ENCODE results near the gene ATP9A.
"Not testable (repeated sequence)": the region's sequence is repeated elsewhere in the genome, so short reads cannot be mapped to it uniquely, and the experiment has no call there.

Gene ATP9A

DNA sequence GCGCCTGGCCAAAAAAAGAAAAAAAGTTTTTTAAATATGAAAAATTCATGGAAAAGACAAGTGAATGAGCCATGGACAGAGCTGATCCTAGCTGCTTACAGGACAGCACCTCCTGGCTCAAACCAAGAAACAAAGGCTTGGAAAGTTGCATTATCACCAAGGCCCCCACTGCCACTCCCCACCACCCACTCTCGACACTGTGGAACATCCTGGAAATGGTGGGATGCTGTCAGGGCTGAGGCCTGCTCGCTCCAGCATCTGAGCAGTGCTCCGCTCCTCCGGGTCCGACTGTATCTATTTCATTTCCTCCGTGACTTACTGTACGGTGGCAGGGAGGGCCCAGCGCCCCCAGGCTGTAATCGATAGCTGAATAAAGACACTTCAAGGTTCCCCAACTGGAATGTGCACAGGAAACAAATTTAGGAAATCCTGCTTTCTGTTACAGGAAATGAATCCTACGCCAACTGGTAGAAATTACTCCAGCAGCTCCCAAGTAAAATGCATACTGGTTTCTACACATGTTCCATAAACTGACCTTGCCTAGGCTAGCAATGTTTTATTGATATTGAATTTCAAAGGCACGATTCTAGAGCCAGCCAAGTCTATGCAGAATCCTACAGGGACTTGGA is 116.2 kb downstream of the ATP9A start:
- H3K4me3 ChIP-seq (replicated peaks; ENCODE audit: insufficient read depth, low read length), result no peak overlapping the region
- DNase-seq (ENCODE audit: low read depth in 1 of 2, low spot score in 1 of 2), result no peak
- H3K27ac ChIP-seq (replicated peaks), result no peak overlapping the region
- no peaks in the 10 kb centered on the region for H3K27me3 ChIP-seq (ENCODE audit: insufficient read depth, poor library complexity, severe bottlenecking)
- no peak for TF ChIP-seq GABPA (IDR thresholded peaks at IDR 0.05; ENCODE audit: low read depth)

DNA sequence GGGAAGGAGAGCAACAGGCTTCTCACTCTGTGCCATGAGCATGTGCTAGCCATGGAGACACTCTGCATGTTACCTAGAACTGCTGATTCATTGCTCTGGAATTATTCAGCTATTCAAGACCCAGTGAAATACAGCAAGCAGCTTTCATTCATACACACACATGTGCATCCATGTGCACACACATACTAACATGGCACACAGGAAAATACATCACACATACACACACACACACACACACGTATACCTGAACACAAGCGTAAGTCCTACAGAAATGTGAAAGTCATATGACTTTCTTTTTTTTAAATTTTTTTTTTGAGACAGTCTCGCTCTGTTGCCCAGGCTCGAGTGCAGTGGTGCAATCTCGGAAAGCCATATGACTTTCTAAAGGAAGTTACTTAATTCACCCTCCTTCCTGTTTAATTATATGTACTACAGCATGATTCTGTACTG is 117.5 kb downstream of the ATP9A start:
- peak overlapping the region; percentile 74 for H3K27ac ChIP-seq (replicated peaks)
- H3K4me3 ChIP-seq (replicated peaks; ENCODE audit: insufficient read depth, low read length), result no peak overlapping the region
- H3K27me3 ChIP-seq (ENCODE audit: insufficient read depth, poor library complexity, severe bottlenecking), result no peaks in the 10 kb centered on the region
- TF ChIP-seq REST (IDR thresholded peaks at IDR 0.05; ENCODE audit: insufficient replicate concordance, low read depth) (no peak), GABPA (IDR thresholded peaks at IDR 0.05; ENCODE audit: low read depth) (peak; percentile 48; the same call in 1 of the 2 replicates), SPI1 (IDR thresholded peaks at IDR 0.05; ENCODE audit: borderline replicate concordance, low read depth) (no peak), POLR2AphosphoS5 (IDR thresholded peaks at IDR 0.05; ENCODE audit: low read depth) (no peak), CTCF (IDR thresholded peaks at IDR 0.05; ENCODE audit: insufficient read depth, low read length) (no peak)
- DNase-seq (ENCODE audit: low read depth in 1 of 2, low spot score in 1 of 2), result peak; percentile 58 to 80

- Histone ChIP-seq H3K27me3 (ENCODE audit: insufficient read depth, poor library complexity, severe bottlenecking) (no peaks in the 10 kb centered on the region), H3K27ac (replicated peaks) (no peak overlapping the region), H3K4me3 (replicated peaks; ENCODE audit: insufficient read depth, low read length) (no peak overlapping the region)
- TF ChIP-seq GABPA (IDR thresholded peaks at IDR 0.05; ENCODE audit: low read depth), result no peak
- TF ChIP-seq REST (IDR thresholded peaks at IDR 0.05; ENCODE audit: insufficient replicate concordance, low read depth), result no peak
- TF ChIP-seq POLR2AphosphoS5 (IDR thresholded peaks at IDR 0.05; ENCODE audit: low read depth), result no peak
- no peak for TF ChIP-seq CTCF (IDR thresholded peaks at IDR 0.05; ENCODE audit: insufficient read depth, low read length)
- TF ChIP-seq SPI1 (IDR thresholded peaks at IDR 0.05; ENCODE audit: borderline replicate concordance, low read depth), result no peak
- DNase-seq (ENCODE audit: low read depth in 1 of 2, low spot score in 1 of 2), result no peak
These were observed 119.6 kb downstream of the ATP9A start for GRCh38 chr20:51648571-51648947.

GRCh38 chr20:51647674-51648570 is 120.3 kb downstream of the ATP9A start:
- Histone ChIP-seq H3K27ac (replicated peaks) (no peak overlapping the region), H3K27me3 (ENCODE audit: insufficient read depth, poor library complexity, severe bottlenecking) (no peaks in the 10 kb centered on the region), H3K4me3 (replicated peaks; ENCODE audit: insufficient read depth, low read length) (no peak overlapping the region)
- no peak for DNase-seq (ENCODE audit: low read depth in 1 of 2, low spot score in 1 of 2)
- TF ChIP-seq GABPA (IDR thresholded peaks at IDR 0.05; ENCODE audit: low read depth), result no peak
- no peak for TF ChIP-seq REST (IDR thresholded peaks at IDR 0.05; ENCODE audit: insufficient replicate concordance, low read depth)
- TF ChIP-seq CTCF (IDR thresholded peaks at IDR 0.05; ENCODE audit: insufficient read depth, low read length), result no peak
- no peak for TF ChIP-seq SPI1 (IDR thresholded peaks at IDR 0.05; ENCODE audit: borderline replicate concordance, low read depth)
- no peak for TF ChIP-seq POLR2AphosphoS5 (IDR thresholded peaks at IDR 0.05; ENCODE audit: low read depth)

GRCh38 chr20:51643810-51644209 is 124.4 kb downstream of the ATP9A start:
- not testable (repeated sequence) for H3K27ac ChIP-seq (replicated peaks); H3K4me3 ChIP-seq (replicated peaks; ENCODE audit: insufficient read depth, low read length); H3K27me3 ChIP-seq (ENCODE audit: insufficient read depth, poor library complexity, severe bottlenecking); DNase-seq (ENCODE audit: low read depth in 1 of 2, low spot score in 1 of 2)

Measured in HL-60 (cell line).